ENCODE measurements around the gene KRT82.

GRCh38 chr12:52407918-52408317 lies 1.8 kb upstream of the KRT82 start:
- TF ChIP-seq REST (IDR thresholded peaks at IDR 0.05; ENCODE audit: insufficient read depth in 1 of 2, low read depth in 2 of 2, low read length in 2 of 2) (no peak), SIN3A (IDR thresholded peaks at IDR 0.05; ENCODE audit: borderline replicate concordance, insufficient read depth, low read length) (no peak), TAF1 (IDR thresholded peaks at IDR 0.05; ENCODE audit: borderline replicate concordance, insufficient read depth, low read length) (no peak), POLR2AphosphoS5 (IDR thresholded peaks at IDR 0.05; ENCODE audit: low read depth, low read length) (no peak), FOXP2 (optimal IDR thresholded peaks at IDR 0.05; ENCODE audit: borderline replicate concordance, extremely low read depth, extremely low read length, insufficient read depth) (no peak)
